HEK293 (cell line): ENCODE measurements around the gene JHY.
"Not testable (repeated sequence)": the region's sequence is repeated elsewhere in the genome, so short reads cannot be mapped to it uniquely, and the experiment has no call there.

Experiments used
- CTCF ChIA-PET: fragments of 350-600 bp; formaldehyde crosslinking; extraction: SDS; loops from one replicate; lab custom pipeline; 2021; ENCODE audit warnings: antibody characterized with exemption; lab: Yijun Ruan, JAX
- POLR2A ChIA-PET: fragments of 300-600 bp; formaldehyde crosslinking; extraction: SDS; loops from one replicate; lab custom pipeline; 2020; ENCODE audit warnings: antibody characterized with exemption, inconsistent platforms; lab: Yijun Ruan, JAX
- H3K27ac ChIP-seq: fragments of 200-500 bp; sonication (Bioruptor generic); 2 replicates; pipeline ENCODE4 v1.5.1; 2014; ENCODE audit warnings: low read depth, low read length, control low read depth, inconsistent platforms; ENCODE audit errors: extremely low read depth
- H3K36me3 ChIP-seq, 2 experiments: fragments of 200-500 bp in 1 of 2; sonication (Bioruptor generic) in 1 of 2; 1 replicate in 1 of 2; 2 replicates in 1 of 2; pipeline ENCODE4 v1.5.1; 2014 to 2017; ENCODE audit warnings: inconsistent platforms in 2 of 2, low read length in 2 of 2; ENCODE audit not compliant: control insufficient read depth in 2 of 2, insufficient read depth in 1 of 2
- H3K4me1 ChIP-seq: fragments of 200-500 bp; sonication (Bioruptor generic); 2 replicates; pipeline ENCODE4 v1.5.1; 2014; ENCODE audit warnings: mild to moderate bottlenecking, low read length, inconsistent platforms; ENCODE audit not compliant: control insufficient read depth, insufficient read depth
- H3K4me3 ChIP-seq: 2 replicates; pipeline ENCODE4 v1.5.1; 2011; ENCODE audit warnings: low read depth, mild to moderate bottlenecking, control low read depth, low read length, moderate library complexity
- H3K9me3 ChIP-seq: fragments of 200-500 bp; sonication (Bioruptor generic); 2 replicates; pipeline ENCODE4 v1.5.1; 2014; ENCODE audit warnings: low read depth, low read length, inconsistent platforms; ENCODE audit not compliant: control insufficient read depth, insufficient read depth
- BCL11B ChIP-seq: fragments of 450-650 bp; formaldehyde crosslinking; IDR thresholded peaks from 2 replicates; pipeline ENCODE4 v1.5.1; 2016; ENCODE audit warnings: low read depth, missing biosample characterization, missing genetic modification characterization
- KLF10 ChIP-seq: fragments of 450-650 bp; IDR thresholded peaks from 2 replicates; pipeline ENCODE4 v1.5.1; 2018; ENCODE audit warnings: missing biosample characterization, mild to moderate bottlenecking, missing genetic modification characterization
- KLF9 ChIP-seq: fragments of 450-650 bp; formaldehyde crosslinking; IDR thresholded peaks from 2 replicates; pipeline ENCODE4 v1.5.1; 2016; ENCODE audit warnings: missing biosample characterization, missing genetic modification characterization, low read depth
- PRDM1 ChIP-seq: fragments of 450-650 bp; formaldehyde crosslinking; IDR thresholded peaks from 2 replicates; pipeline ENCODE4; 2016; ENCODE audit warnings: missing biosample characterization, missing genetic modification characterization
- SETDB1 ChIP-seq: IDR thresholded peaks from one replicate; pipeline ENCODE4 v1.6.1; 2017; ENCODE audit warnings: mild to moderate bottlenecking, low read length, moderate library complexity, mixed read lengths; ENCODE audit not compliant: insufficient read length
- SP3 ChIP-seq: fragments of 450-650 bp; formaldehyde crosslinking; IDR thresholded peaks from 2 replicates; pipeline ENCODE4 v1.5.1; 2016; ENCODE audit warnings: missing biosample characterization, missing genetic modification characterization
- ZBTB8A ChIP-seq: fragments of 450-650 bp; formaldehyde crosslinking; IDR thresholded peaks from 2 replicates; pipeline ENCODE4 v1.5.1; 2016; ENCODE audit warnings: missing biosample characterization, missing genetic modification characterization
- ZFP41 ChIP-seq: fragments of 450-650 bp; formaldehyde crosslinking; IDR thresholded peaks from 2 replicates; pipeline ENCODE4 v1.5.1; 2016; ENCODE audit warnings: missing biosample characterization, missing genetic modification characterization, borderline replicate concordance
- ZNF112 ChIP-seq: fragments of 450-650 bp; formaldehyde crosslinking; IDR thresholded peaks from 2 replicates; pipeline ENCODE4 v1.5.0; 2017; ENCODE audit warnings: missing biosample characterization, missing genetic modification characterization
- ZNF155 ChIP-seq: fragments of 450-650 bp; formaldehyde crosslinking; IDR thresholded peaks from 2 replicates; pipeline ENCODE4 v1.5.1; 2016; ENCODE audit warnings: missing biosample characterization, missing genetic modification characterization
- ZNF19 ChIP-seq: fragments of 450-650 bp; formaldehyde crosslinking; IDR thresholded peaks from 2 replicates; pipeline ENCODE4; 2016; ENCODE audit warnings: missing biosample characterization, missing genetic modification characterization, low read depth
- ZNF366 ChIP-seq: fragments of 450-650 bp; formaldehyde crosslinking; conservative IDR thresholded peaks from 2 replicates; pipeline ENCODE4 v1.5.1; 2016; ENCODE audit warnings: missing biosample characterization, missing genetic modification characterization
- ZNF37A ChIP-seq: fragments of 450-650 bp; IDR thresholded peaks from 2 replicates; pipeline ENCODE4 v1.5.1; 2018; ENCODE audit warnings: missing biosample characterization, missing genetic modification characterization
- ZNF426 ChIP-seq: fragments of 450-650 bp; formaldehyde crosslinking; IDR thresholded peaks from 2 replicates; pipeline ENCODE4 v1.5.1; 2017; ENCODE audit warnings: missing biosample characterization, missing genetic modification characterization, mild to moderate bottlenecking, inconsistent platforms, moderate library complexity
- ZNF473 ChIP-seq: fragments of 450-650 bp; formaldehyde crosslinking; IDR thresholded peaks from 2 replicates; pipeline ENCODE4 v1.5.1; 2017; ENCODE audit warnings: missing biosample characterization, missing genetic modification characterization
- ZNF654 ChIP-seq: fragments of 450-650 bp; formaldehyde crosslinking; IDR thresholded peaks from 2 replicates; pipeline ENCODE4 v1.5.1; 2016; ENCODE audit warnings: low read depth, missing biosample characterization, missing genetic modification characterization
- ZNF791 ChIP-seq: fragments of 450-650 bp; formaldehyde crosslinking; IDR thresholded peaks from 2 replicates; pipeline ENCODE4 v1.5.1; 2016; ENCODE audit warnings: missing biosample characterization, missing genetic modification characterization
- ZXDB ChIP-seq: fragments of 450-650 bp; formaldehyde crosslinking; IDR thresholded peaks from 2 replicates; pipeline ENCODE4 v1.5.1; 2016; ENCODE audit warnings: missing biosample characterization, missing genetic modification characterization
- TF ChIP-seq, protein P1 (sequence below): fragments of 450-650 bp; formaldehyde crosslinking; IDR thresholded peaks from 2 replicates; pipeline ENCODE4 v1.5.1; 2016; ENCODE audit warnings: missing biosample characterization, missing genetic modification characterization, low read depth
- TF ChIP-seq, protein P2 (sequence below): fragments of 450-650 bp; formaldehyde crosslinking; IDR thresholded peaks from 2 replicates; pipeline ENCODE4 v1.5.1; 2016; ENCODE audit warnings: missing biosample characterization, missing genetic modification characterization, borderline replicate concordance
- TF ChIP-seq, protein P3 (sequence below): fragments of 450-650 bp; formaldehyde crosslinking; IDR thresholded peaks from 2 replicates; pipeline ENCODE4 v1.5.1; 2017; ENCODE audit warnings: missing biosample characterization, missing genetic modification characterization

Gene JHY

DNA sequence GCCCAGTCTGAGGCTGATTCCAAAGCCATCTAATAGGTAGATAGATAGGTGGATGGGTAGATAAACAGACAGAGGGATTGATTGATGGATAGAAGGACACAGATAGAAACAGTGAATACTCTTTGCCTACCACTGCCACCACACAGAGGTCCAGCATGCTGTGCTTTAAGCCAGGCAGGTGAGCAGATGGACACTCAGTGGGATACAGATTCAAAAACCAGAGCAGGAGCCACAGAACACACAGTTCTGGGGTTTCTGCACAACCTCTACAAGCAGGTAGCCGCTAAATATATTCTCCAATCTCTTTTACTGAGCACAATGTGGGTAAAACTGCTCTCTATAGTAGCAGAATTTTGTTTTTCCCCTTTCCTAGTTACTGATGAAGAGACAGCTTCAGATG lies 20.5 kb upstream of the JHY start (continued):
- no peak for TF ChIP-seq ZNF426 (tag by site-specific recombination)

DNA sequence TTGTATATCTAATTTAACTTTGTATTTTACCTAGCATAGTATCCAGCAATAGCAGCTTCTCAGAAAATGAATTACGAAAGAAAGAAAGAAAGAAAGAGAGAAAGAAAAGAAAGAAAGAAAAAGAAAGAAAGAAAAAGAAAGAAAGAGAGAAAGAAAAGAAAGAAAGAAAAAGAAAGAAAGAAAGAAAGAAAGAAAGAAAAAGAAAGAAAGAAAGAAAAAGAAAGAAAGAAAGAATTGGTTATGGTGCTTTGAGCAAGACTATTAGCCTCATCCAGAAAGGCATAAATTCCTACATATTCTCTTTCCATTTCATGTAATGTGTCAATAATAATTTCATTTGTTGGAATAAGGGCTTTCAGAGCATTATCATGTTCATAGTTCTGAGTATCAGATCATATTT lies 19.4 kb upstream of the JHY start:
- not testable (repeated sequence) for H3K27ac ChIP-seq, H3K4me3 ChIP-seq, H3K4me1 ChIP-seq, H3K36me3 ChIP-seq, H3K9me3 ChIP-seq
- TF ChIP-seq ZNF366: peak; percentile 75
- POLR2A ChIA-PET: interaction anchor here (0.9 to 1.8 kb wide), 3 partner anchors 191 to 195 kb away, joined by 3 to 12 read pairs (median 4); no protein-coding TSS in a partner anchor
- CTCF ChIA-PET: interaction anchor here (0.6 to 10.3 kb wide), 37 partner anchors 9 to 615 kb away, joined by 3 to 273 read pairs (median 6); no protein-coding TSS in a partner anchor

DNA sequence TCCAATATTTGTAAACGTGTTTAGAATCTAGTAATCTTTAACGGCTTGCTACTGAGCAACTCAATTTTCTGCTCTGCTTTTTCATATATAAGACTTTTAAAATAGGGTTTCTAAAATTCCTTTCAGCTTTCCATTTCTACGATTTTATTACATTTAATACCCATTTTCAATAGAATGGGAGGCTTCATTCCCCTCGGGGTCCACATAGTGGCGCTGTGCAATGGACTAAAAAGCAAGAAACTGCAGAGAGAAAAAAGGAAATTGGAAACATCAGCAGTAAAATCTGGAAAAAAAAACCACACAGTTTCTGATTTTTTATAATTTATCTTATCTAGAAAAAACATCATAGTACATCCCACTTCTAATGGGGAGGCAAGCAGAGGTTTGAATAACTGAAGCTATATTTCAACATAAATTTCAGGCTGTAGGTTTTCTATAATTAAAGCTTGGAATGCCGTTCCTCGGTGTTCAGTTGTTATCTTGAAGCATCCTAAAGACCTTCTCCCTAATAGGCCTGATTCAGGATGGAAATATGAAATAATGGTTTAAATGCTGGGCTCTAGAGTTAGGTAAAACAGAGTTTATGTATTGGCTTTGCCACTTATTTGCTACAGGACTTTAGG lies 18.7 kb upstream of the JHY start:
- Histone ChIP-seq H3K4me3 (no peak overlapping the region), H3K36me3 (no peaks in the 10 kb centered on the region), H3K4me1 (no peaks in the 10 kb centered on the region), H3K27ac (no peak overlapping the region), H3K9me3 (no peaks in the 10 kb centered on the region)
- ChIA-PET CTCF (interaction anchor here (0.6 to 10.3 kb wide), 46 partner anchors 10 to 394 kb away, joined by 3 to 273 read pairs (median 5); no protein-coding TSS in a partner anchor), POLR2A (interaction anchor here (0.7 to 1.8 kb wide), 3 partner anchors 114 to 194 kb away, joined by 3 to 12 read pairs (median 4); no protein-coding TSS in a partner anchor)
- TF ChIP-seq, protein P1, sequence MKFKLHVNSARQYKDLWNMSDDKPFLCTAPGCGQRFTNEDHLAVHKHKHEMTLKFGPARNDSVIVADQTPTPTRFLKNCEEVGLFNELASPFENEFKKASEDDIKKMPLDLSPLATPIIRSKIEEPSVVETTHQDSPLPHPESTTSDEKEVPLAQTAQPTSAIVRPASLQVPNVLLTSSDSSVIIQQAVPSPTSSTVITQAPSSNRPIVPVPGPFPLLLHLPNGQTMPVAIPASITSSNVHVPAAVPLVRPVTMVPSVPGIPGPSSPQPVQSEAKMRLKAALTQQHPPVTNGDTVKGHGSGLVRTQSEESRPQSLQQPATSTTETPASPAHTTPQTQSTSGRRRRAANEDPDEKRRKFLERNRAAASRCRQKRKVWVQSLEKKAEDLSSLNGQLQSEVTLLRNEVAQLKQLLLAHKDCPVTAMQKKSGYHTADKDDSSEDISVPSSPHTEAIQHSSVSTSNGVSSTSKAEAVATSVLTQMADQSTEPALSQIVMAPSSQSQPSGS (tag by site-specific recombination): no peak
- no peak for TF ChIP-seq ZNF19 (tag by site-specific recombination)
- 0 out of 2 replicates have a peak, but pooled peaks have one; percentile 30 for TF ChIP-seq PRDM1 (tag by site-specific recombination)
- TF ChIP-seq ZNF654 (tag by site-specific recombination): peak; percentile 67

DNA sequence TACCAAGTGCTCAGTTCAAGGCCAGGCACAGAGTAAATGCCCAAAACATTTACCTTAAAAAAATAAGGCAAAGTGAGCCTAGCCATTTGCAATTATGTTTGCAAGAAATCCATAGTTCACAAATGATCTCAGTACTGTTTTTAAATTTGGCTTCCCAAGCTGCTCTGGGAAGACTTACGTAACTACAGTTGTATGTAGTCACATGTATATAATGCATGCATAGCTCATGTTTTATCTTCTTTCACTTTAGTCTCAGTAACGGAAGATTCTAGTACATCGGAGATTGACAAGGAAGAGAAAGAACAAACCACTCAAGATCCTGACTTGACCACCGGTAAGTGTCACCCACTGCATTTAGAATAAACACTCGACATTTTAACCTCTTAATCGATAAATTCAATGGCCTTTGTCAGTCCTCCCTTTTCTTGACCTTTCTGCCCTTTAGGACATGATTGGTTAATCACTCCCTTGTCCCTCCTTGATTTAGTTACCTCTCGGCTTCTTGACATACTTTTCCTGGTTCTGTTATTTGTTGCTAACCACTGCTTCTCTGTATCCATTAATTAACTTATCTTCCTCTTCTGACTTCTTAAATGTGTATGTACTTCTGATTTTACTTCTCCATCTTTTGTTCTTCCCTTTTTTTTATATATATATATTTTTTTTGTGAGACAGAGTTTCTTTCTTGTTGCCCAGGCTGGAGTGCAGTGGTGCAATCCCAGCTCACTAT lies 18.0 kb upstream of the JHY start:
- Histone ChIP-seq H3K4me3 (no peak overlapping the region), H3K9me3 (no peaks in the 10 kb centered on the region), H3K4me1 (no peaks in the 10 kb centered on the region), H3K27ac (no peak overlapping the region), H3K36me3 (no peaks in the 10 kb centered on the region)
- TF ChIP-seq ZNF473 (tag by site-specific recombination) (no peak), SETDB1 (no peak), KLF9 (no peak), ZNF37A (tag by site-specific recombination) (no peak)
- ChIA-PET CTCF (interaction anchor here (0.5 to 10.3 kb wide), 38 partner anchors 9 to 439 kb away, joined by 3 to 273 read pairs (median 5); no protein-coding TSS in a partner anchor), POLR2A (interaction anchor here (0.7 to 1.8 kb wide), 2 partner anchors 113 to 189 kb away, joined by 4 to 12 read pairs; no protein-coding TSS in a partner anchor)

DNA sequence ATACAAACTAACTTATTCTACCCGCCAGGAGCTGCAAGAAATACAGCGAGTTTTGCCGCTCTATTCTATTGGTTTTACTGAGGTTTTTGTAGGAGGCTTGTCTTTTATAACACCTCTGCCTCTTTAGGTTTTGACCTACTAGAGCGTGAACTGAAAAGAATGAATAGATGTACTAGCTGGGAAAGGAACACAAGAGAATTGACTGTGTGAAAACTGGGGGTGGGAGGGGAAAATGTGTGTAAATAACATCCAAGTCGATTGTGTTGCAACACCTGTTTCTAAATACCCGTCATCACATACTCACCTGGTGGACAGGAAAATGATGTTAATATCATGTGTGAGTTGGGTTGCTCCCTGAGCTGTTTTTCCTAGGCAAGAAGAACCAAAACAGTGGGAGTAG lies 12.9 kb upstream of the JHY start:
- Histone ChIP-seq H3K27ac (no peak overlapping the region), H3K9me3 (no peaks in the 10 kb centered on the region), H3K36me3 (no peaks in the 10 kb centered on the region), H3K4me1 (no peaks in the 10 kb centered on the region), H3K4me3 (no peak overlapping the region)
- ChIA-PET POLR2A (no interaction called here), CTCF (interaction anchor here (0.6 to 1.4 kb wide), 4 partner anchors 151 to 241 kb away, joined by 3 to 4 read pairs (median 3); no protein-coding TSS in a partner anchor)
- TF ChIP-seq ZNF112 (tag by site-specific recombination) (no peak), ZNF791 (tag by site-specific recombination) (no peak), KLF10 (tag by site-specific recombination) (no peak), BCL11B (tag by site-specific recombination) (no peak), ZXDB (no peak), SP3 (tag by site-specific recombination) (no peak), ZNF155 (no peak), ZBTB8A (no peak), ZFP41 (tag by site-specific recombination) (no peak)
- TF ChIP-seq, protein P2, sequence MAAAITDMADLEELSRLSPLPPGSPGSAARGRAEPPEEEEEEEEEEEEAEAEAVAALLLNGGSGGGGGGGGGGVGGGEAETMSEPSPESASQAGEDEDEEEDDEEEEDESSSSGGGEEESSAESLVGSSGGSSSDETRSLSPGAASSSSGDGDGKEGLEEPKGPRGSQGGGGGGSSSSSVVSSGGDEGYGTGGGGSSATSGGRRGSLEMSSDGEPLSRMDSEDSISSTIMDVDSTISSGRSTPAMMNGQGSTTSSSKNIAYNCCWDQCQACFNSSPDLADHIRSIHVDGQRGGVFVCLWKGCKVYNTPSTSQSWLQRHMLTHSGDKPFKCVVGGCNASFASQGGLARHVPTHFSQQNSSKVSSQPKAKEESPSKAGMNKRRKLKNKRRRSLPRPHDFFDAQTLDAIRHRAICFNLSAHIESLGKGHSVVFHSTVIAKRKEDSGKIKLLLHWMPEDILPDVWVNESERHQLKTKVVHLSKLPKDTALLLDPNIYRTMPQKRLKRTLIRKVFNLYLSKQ (tag by site-specific recombination): no peak
- TF ChIP-seq, protein P3, sequence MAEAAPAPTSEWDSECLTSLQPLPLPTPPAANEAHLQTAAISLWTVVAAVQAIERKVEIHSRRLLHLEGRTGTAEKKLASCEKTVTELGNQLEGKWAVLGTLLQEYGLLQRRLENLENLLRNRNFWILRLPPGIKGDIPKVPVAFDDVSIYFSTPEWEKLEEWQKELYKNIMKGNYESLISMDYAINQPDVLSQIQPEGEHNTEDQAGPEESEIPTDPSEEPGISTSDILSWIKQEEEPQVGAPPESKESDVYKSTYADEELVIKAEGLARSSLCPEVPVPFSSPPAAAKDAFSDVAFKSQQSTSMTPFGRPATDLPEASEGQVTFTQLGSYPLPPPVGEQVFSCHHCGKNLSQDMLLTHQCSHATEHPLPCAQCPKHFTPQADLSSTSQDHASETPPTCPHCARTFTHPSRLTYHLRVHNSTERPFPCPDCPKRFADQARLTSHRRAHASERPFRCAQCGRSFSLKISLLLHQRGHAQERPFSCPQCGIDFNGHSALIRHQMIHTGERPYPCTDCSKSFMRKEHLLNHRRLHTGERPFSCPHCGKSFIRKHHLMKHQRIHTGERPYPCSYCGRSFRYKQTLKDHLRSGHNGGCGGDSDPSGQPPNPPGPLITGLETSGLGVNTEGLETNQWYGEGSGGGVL: no peak
